ENCODE results near the gene SLC51A.

DNA sequence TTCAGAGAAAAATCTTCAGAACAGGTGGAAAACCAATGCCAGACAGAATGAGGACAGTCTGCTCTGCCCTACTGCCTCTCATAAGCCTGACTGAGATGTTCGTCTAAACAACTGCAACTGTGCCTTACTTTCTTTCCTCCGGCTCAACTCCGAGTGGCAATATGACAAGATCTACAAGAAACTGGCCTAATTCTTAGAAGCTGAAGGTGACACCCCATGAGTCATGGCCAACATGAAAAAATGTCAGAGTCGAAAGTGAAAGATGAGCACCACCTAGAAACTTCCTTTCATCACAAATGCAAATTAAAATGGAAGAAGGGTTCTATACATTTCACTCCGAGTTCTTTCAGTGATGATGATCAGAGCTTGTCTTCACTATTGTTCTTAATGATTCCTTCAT lies 58.3 kb downstream of the SLC51A start:
- TF ChIP-seq GATA2 (IDR thresholded peaks at IDR 0.05; ENCODE audit: low read depth, low read length) (no peak), GATA3 (IDR thresholded peaks at IDR 0.05; ENCODE audit: low read depth, low read length) (no peak)
